Neural cell (in vitro differentiated cells): ENCODE data around the gene TGFBRAP1. TPM values are rescaled to one million over a fixed set of nuclear protein-coding genes. Genes with fewer than 3 reads are reported as not detected.

Experiments used
- H2AFZ ChIP-seq: fragments of 200-600, 300-800 bp; sonication (generic), shearing (Covaris generic); 2 replicates; pipeline ENCODE4 v1.6.0; 2014; ENCODE audit warnings: low read depth, mild to moderate bottlenecking, antibody characterized with exemption, low read length, moderate library complexity
- H3F3A ChIP-seq: fragments of 200-600 bp; shearing (Covaris generic); 2 replicates; pipeline ENCODE4 v1.6.1; 2016; ENCODE audit warnings: mild to moderate bottlenecking, moderate library complexity, mixed read lengths, antibody characterized with exemption, low read length; ENCODE audit not compliant: insufficient read depth, poor library complexity, severe bottlenecking
- H3K27ac ChIP-seq: fragments of 200-600, 300-800 bp; sonication (generic), shearing (Covaris generic); 2 replicates; pipeline ENCODE4 v1.5.1; 2014; ENCODE audit warnings: mild to moderate bottlenecking, low read length, moderate library complexity
- H3K27me3 ChIP-seq: fragments of 300-800, 200-600 bp; sonication (generic), shearing (Covaris generic); 2 replicates; pipeline ENCODE4 v1.6.0; 2014; ENCODE audit warnings: mild to moderate bottlenecking, low read depth, low read length, moderate library complexity; ENCODE audit not compliant: insufficient read depth
- H3K36me3 ChIP-seq: fragments of 300-800, 200-600 bp; sonication (generic), shearing (Covaris generic); 2 replicates; pipeline ENCODE4 v1.5.1; 2014; ENCODE audit warnings: mild to moderate bottlenecking, antibody characterized with exemption, low read length, moderate library complexity; ENCODE audit not compliant: insufficient read depth
- H3K4me2 ChIP-seq: fragments of 300-800, 200-600 bp; sonication (generic), shearing (Covaris generic); 2 replicates; pipeline ENCODE4 v1.6.0; 2014; ENCODE audit warnings: mild to moderate bottlenecking, low read length
- H3K4me3 ChIP-seq: fragments of 300-800, 200-600 bp; sonication (generic), shearing (Covaris generic); 2 replicates; pipeline ENCODE4 v1.5.1; 2014; ENCODE audit warnings: mild to moderate bottlenecking, low read length, moderate library complexity
- H3K79me2 ChIP-seq: fragments of 200-600 bp; shearing (Covaris generic); replicated peaks from 2 replicates; pipeline ENCODE4 v1.6.0; 2014; ENCODE audit warnings: mild to moderate bottlenecking, low read length, moderate library complexity; ENCODE audit not compliant: insufficient read depth
- H3K9ac ChIP-seq: fragments of 300-800, 200-600 bp; sonication (generic), shearing (Covaris generic); 2 replicates; pipeline ENCODE4 v1.6.1; 2016; ENCODE audit warnings: mild to moderate bottlenecking, low read length, mixed read lengths
- H3K9me2 ChIP-seq: fragments of 200-600 bp; shearing (Covaris generic); 2 replicates; pipeline ENCODE4 v1.6.1; 2016; ENCODE audit warnings: mild to moderate bottlenecking, low read length, mixed read lengths; ENCODE audit not compliant: insufficient read depth
- H3K9me3 ChIP-seq: fragments of 200-600, 300-800 bp; sonication (generic), shearing (Covaris generic); 2 replicates; pipeline ENCODE4 v1.6.1; 2016; ENCODE audit warnings: mild to moderate bottlenecking, mixed run types, low read length, moderate library complexity, mixed read lengths
- H4K20me1 ChIP-seq: fragments of 200-600 bp; shearing (Covaris generic); 2 replicates; pipeline ENCODE4 v1.6.1; 2016; ENCODE audit warnings: mild to moderate bottlenecking, mixed run types; ENCODE audit not compliant: insufficient read depth
- EP300 ChIP-seq: fragments of 450-650 bp; conservative IDR thresholded peaks from 2 replicates; pipeline ENCODE4 v1.6.1; 2014; ENCODE audit warnings: antibody characterized with exemption, mild to moderate bottlenecking, moderate library complexity; ENCODE audit not compliant: poor library complexity, severe bottlenecking
- EZH2 ChIP-seq: fragments of 200-600, 300-800 bp; shearing (Covaris generic), sonication (generic); IDR thresholded peaks from 2 replicates; pipeline ENCODE4 v1.6.1; 2014; ENCODE audit warnings: antibody characterized with exemption, low read length, borderline replicate concordance, mild to moderate bottlenecking; ENCODE audit not compliant: insufficient read depth, poor library complexity, severe bottlenecking
- MXI1 ChIP-seq: fragments of 450-650 bp; conservative IDR thresholded peaks from 2 replicates; pipeline ENCODE4 v1.6.1; 2014; ENCODE audit warnings: antibody characterized with exemption, mild to moderate bottlenecking; ENCODE audit not compliant: poor library complexity, severe bottlenecking
- POLR2AphosphoS5 ChIP-seq: IDR thresholded peaks from 2 replicates; pipeline ENCODE4 v1.6.1; 2012
- RAD21 ChIP-seq: fragments of 450-650 bp; conservative IDR thresholded peaks from 2 replicates; pipeline ENCODE4 v1.6.1; 2014; ENCODE audit warnings: antibody characterized with exemption, mild to moderate bottlenecking, moderate library complexity
- SMC3 ChIP-seq: fragments of 450-650 bp; conservative IDR thresholded peaks from 2 replicates; pipeline ENCODE4 v1.6.1; 2014; ENCODE audit warnings: antibody characterized with exemption, mild to moderate bottlenecking, moderate library complexity; ENCODE audit not compliant: poor library complexity
- TAF1 ChIP-seq: IDR thresholded peaks from 2 replicates; pipeline ENCODE4 v1.6.1; 2012; ENCODE audit warnings: low read depth
- polyA plus RNA-seq: library from polyadenylated mRNA; depleted of rRNA; stranded (reverse); fragments of >200 nt; gene quantifications from 2 replicates; pipeline ENCODE4 v1.2.3, GENCODE V29; 2014
- TF ChIP-seq, protein P1 (sequence below): fragments of 450-650 bp; IDR thresholded peaks from 2 replicates; pipeline ENCODE4 v1.5.1; 2014; ENCODE audit warnings: antibody characterized with exemption, mild to moderate bottlenecking, moderate library complexity; ENCODE audit not compliant: poor library complexity, severe bottlenecking
- TF ChIP-seq, protein P2 (sequence below): IDR thresholded peaks from 2 replicates; pipeline ENCODE4 v1.6.1; 2012; ENCODE audit warnings: borderline replicate concordance

Gene TGFBRAP1
- polyA plus RNA-seq, 1 donor from 2014 or later: 13.9 TPM

DNA sequence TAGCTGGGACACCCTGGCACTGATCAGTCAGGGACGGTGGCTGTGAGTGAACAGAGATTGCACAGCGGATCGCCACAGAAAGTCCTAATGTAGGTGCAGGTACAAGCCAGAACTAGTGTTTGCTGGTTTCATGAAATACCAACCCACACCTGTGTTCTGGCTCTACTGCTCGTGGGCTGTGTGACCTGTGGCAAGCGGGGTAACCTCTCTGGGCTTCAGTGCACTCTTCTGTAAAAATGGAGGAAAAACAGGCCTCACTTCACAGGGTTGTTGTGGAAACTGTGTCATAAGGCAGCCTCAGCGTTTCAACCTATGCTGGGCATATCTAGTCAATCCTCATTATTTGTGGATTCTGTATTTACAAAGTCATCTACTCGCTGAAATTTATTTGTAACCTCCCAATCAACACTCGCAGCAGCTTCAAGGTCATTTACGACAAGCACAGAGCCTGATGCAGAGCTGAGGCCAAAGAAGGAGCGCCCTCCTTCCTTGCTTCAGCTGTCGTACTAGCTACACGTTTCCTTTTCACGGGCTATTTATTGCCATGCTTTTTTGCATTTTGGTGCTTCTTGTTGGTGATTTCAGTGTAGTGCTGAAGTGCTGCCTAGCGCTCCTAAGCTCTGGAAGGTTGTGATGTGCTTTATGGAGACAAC lies 58.0 kb downstream of the TGFBRAP1 start:
- TF ChIP-seq, protein P1, sequence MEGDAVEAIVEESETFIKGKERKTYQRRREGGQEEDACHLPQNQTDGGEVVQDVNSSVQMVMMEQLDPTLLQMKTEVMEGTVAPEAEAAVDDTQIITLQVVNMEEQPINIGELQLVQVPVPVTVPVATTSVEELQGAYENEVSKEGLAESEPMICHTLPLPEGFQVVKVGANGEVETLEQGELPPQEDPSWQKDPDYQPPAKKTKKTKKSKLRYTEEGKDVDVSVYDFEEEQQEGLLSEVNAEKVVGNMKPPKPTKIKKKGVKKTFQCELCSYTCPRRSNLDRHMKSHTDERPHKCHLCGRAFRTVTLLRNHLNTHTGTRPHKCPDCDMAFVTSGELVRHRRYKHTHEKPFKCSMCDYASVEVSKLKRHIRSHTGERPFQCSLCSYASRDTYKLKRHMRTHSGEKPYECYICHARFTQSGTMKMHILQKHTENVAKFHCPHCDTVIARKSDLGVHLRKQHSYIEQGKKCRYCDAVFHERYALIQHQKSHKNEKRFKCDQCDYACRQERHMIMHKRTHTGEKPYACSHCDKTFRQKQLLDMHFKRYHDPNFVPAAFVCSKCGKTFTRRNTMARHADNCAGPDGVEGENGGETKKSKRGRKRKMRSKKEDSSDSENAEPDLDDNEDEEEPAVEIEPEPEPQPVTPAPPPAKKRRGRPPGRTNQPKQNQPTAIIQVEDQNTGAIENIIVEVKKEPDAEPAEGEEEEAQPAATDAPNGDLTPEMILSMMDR: no peak
- no peak for TF ChIP-seq SMC3
- TF ChIP-seq EP300: no peak
- no peak for TF ChIP-seq POLR2AphosphoS5
- TF ChIP-seq, protein P2, sequence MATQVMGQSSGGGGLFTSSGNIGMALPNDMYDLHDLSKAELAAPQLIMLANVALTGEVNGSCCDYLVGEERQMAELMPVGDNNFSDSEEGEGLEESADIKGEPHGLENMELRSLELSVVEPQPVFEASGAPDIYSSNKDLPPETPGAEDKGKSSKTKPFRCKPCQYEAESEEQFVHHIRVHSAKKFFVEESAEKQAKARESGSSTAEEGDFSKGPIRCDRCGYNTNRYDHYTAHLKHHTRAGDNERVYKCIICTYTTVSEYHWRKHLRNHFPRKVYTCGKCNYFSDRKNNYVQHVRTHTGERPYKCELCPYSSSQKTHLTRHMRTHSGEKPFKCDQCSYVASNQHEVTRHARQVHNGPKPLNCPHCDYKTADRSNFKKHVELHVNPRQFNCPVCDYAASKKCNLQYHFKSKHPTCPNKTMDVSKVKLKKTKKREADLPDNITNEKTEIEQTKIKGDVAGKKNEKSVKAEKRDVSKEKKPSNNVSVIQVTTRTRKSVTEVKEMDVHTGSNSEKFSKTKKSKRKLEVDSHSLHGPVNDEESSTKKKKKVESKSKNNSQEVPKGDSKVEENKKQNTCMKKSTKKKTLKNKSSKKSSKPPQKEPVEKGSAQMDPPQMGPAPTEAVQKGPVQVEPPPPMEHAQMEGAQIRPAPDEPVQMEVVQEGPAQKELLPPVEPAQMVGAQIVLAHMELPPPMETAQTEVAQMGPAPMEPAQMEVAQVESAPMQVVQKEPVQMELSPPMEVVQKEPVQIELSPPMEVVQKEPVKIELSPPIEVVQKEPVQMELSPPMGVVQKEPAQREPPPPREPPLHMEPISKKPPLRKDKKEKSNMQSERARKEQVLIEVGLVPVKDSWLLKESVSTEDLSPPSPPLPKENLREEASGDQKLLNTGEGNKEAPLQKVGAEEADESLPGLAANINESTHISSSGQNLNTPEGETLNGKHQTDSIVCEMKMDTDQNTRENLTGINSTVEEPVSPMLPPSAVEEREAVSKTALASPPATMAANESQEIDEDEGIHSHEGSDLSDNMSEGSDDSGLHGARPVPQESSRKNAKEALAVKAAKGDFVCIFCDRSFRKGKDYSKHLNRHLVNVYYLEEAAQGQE: no peak
- TF ChIP-seq EZH2: no peak
- no peak for TF ChIP-seq MXI1
- TF ChIP-seq TAF1: no peak
- TF ChIP-seq RAD21: no peak
- no peaks in the 10 kb centered on the region for H3K9me3 ChIP-seq
- peaks cover 28% of the 10 kb centered on the region for H3K36me3 ChIP-seq
- no peaks in the 10 kb centered on the region for H3F3A ChIP-seq
- no peak overlapping the region for H3K4me2 ChIP-seq
- H3K27me3 ChIP-seq: no peaks in the 10 kb centered on the region
- H3K9me2 ChIP-seq: no peaks in the 10 kb centered on the region
- no peak overlapping the region for H3K4me3 ChIP-seq
- H3K27ac ChIP-seq: no peak overlapping the region
- no peak overlapping the region for H2AFZ ChIP-seq
- no peaks in the 10 kb centered on the region for H3K79me2 ChIP-seq
- no peaks in the 10 kb centered on the region for H4K20me1 ChIP-seq
- no peak overlapping the region for H3K9ac ChIP-seq

DNA sequence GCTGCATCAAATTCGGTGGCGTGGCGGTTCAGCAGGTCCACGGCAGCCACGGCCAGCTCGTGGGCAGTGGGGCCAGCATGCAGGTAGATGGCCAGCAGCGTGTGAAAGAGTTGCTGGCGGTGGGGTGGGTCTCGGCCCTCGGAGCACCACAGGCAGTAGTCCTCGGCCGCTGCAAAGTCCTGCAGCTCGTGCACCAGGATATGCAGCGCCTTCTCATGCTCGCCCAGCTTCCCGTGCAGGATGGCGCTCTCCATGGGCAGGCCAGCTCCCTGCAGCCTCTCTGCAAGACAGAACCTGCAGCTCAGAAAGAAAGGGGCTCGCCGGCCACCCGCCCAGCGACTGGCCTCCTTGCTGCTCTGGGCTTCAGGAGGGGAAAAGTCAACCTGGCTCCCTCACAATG lies 60.1 kb downstream of the TGFBRAP1 start:
- TF ChIP-seq EP300 (no peak), EZH2 (no peak), POLR2AphosphoS5 (no peak), TAF1 (no peak), SMC3 (no peak), RAD21 (no peak), MXI1 (no peak)
- TF ChIP-seq, protein P2: no peak
- TF ChIP-seq, protein P1: no peak
- Histone ChIP-seq H3K79me2 (no peaks in the 10 kb centered on the region), H3K4me2 (no peak overlapping the region), H3K9me3 (no peaks in the 10 kb centered on the region), H3K27ac (no peak overlapping the region), H3K9ac (no peak overlapping the region), H3K4me3 (no peak overlapping the region), H2AFZ (no peak overlapping the region), H4K20me1 (no peaks in the 10 kb centered on the region), H3K36me3 (peaks cover 19% of the 10 kb centered on the region), H3F3A (no peaks in the 10 kb centered on the region), H3K27me3 (no peaks in the 10 kb centered on the region), H3K9me2 (no peaks in the 10 kb centered on the region)
